NCI-H187 (cell line): ENCODE results near the gene SOD3.

Experiments
- DNase-seq, 2 experiments: peaks; one replicate each; lab custom pipeline; 2025; lab: John Stamatoyannopoulos, UW

SOD3 gene

GRCh38 chr4:24845132-24845531 is 49.8 kb downstream of the SOD3 start:
- no peak for DNase-seq

- DNase-seq = no peak
These were observed 50.5 kb downstream of the SOD3 start for GRCh38 chr4:24845902-24846301.

GRCh38 chr4:24846716-24847115 is 51.3 kb downstream of the SOD3 start:
- no peak for DNase-seq

- no peak for DNase-seq
These were observed 54.0 kb downstream of the SOD3 start for GRCh38 chr4:24849351-24849750.

GRCh38 chr4:24849756-24850155 is 54.4 kb downstream of the SOD3 start:
- DNase-seq = no peak
